Mesenchymal stem cell (in vitro differentiated cells and primary cell): ENCODE results near the gene SEPTIN1.

ENCODE experiments used
- DNase-seq: peaks from one replicate; pipeline ENCODE4 v3.0.0-alpha.2; 2013
- H2AFZ ChIP-seq: one replicate; pipeline ENCODE4 v1.6.1; 2013; ENCODE audit warnings: low read depth, mild to moderate bottlenecking, control low read depth, inconsistent platforms, low read length, moderate library complexity
- H2AK5ac ChIP-seq: 2 replicates; pipeline ENCODE4 v1.6.1; 2013; ENCODE audit warnings: low read length, moderate library complexity, mild to moderate bottlenecking, inconsistent platforms; ENCODE audit not compliant: severe bottlenecking
- H2BK120ac ChIP-seq: one replicate; pipeline ENCODE4 v1.6.1; 2013; ENCODE audit warnings: low read depth, mild to moderate bottlenecking, inconsistent platforms, low read length, moderate library complexity
- H2BK12ac ChIP-seq, 2 experiments: one replicate each; pipeline ENCODE4 v1.6.1; 2013; ENCODE audit warnings: inconsistent platforms in 2 of 2, low read length in 2 of 2, mild to moderate bottlenecking in 2 of 2, moderate library complexity in 2 of 2, control low read depth in 1 of 2
- H2BK15ac ChIP-seq: one replicate; pipeline ENCODE4 v1.6.1; 2013; ENCODE audit warnings: mild to moderate bottlenecking, low read depth, inconsistent platforms; ENCODE audit not compliant: poor library complexity, severe bottlenecking
- H2BK5ac ChIP-seq: 2 replicates; pipeline ENCODE4 v1.6.1; 2013; ENCODE audit warnings: low read depth, mild to moderate bottlenecking, low read length, control low read depth, inconsistent platforms; ENCODE audit not compliant: poor library complexity, severe bottlenecking
- H3K14ac ChIP-seq, 2 experiments: one replicate each; pipeline ENCODE4 v1.6.1; 2013; ENCODE audit warnings: inconsistent platforms in 2 of 2, low read length in 2 of 2, control low read depth in 1 of 2, mild to moderate bottlenecking in 1 of 2, moderate library complexity in 1 of 2
- H3K18ac ChIP-seq, 2 experiments: one replicate each; pipeline ENCODE4 v1.6.1; 2013; ENCODE audit warnings: inconsistent platforms in 2 of 2, low read length in 2 of 2, control low read depth in 1 of 2, low read depth in 1 of 2, mild to moderate bottlenecking in 1 of 2
- H3K23ac ChIP-seq, 2 experiments: one replicate each; pipeline ENCODE4 v1.6.1; 2013; ENCODE audit warnings: inconsistent platforms in 2 of 2, low read length in 2 of 2, mild to moderate bottlenecking in 2 of 2, moderate library complexity in 2 of 2, control low read depth in 1 of 2
- H3K27ac ChIP-seq: 2 replicates; pipeline ENCODE4 v1.5.1; 2013; ENCODE audit warnings: mild to moderate bottlenecking, moderate library complexity, low read length, control low read depth, inconsistent platforms; ENCODE audit not compliant: poor library complexity, severe bottlenecking
- H3K27me3 ChIP-seq, 2 experiments: 2 replicates each; pipeline versions ENCODE4 v1.6.1 to v1.7.0; 2013; ENCODE audit warnings: low read length in 2 of 2, mild to moderate bottlenecking in 2 of 2, moderate library complexity in 2 of 2, control low read depth in 1 of 2, inconsistent platforms in 1 of 2; ENCODE audit not compliant: control insufficient read depth in 1 of 2, insufficient read depth in 1 of 2
- H3K36me3 ChIP-seq, 2 experiments: 2 replicates each; pipeline versions ENCODE4 v1.6.1 to v1.7.0; 2013; ENCODE audit warnings: low read length in 2 of 2, control low read depth in 1 of 2, inconsistent platforms in 1 of 2, low read depth in 1 of 2, mild to moderate bottlenecking in 1 of 2; ENCODE audit not compliant: insufficient read depth in 2 of 2, control insufficient read depth in 1 of 2
- H3K4ac ChIP-seq, 2 experiments: one replicate each; pipeline ENCODE4 v1.6.1; 2013; ENCODE audit warnings: inconsistent platforms in 2 of 2, low read length in 2 of 2, mild to moderate bottlenecking in 2 of 2, moderate library complexity in 2 of 2, control low read depth in 1 of 2, low read depth in 1 of 2
- H3K4me1 ChIP-seq: 2 replicates; pipeline ENCODE4 v1.6.1; 2013; ENCODE audit warnings: low read depth, low read length, control low read depth; ENCODE audit not compliant: control insufficient read depth, insufficient read depth
- H3K4me2 ChIP-seq: 2 replicates; pipeline ENCODE4 v1.6.1; 2013; ENCODE audit warnings: low read length, mild to moderate bottlenecking, inconsistent platforms; ENCODE audit not compliant: poor library complexity, severe bottlenecking
- H3K4me3 ChIP-seq, 2 experiments: 2 replicates each; pipeline versions ENCODE4 v1.5.1 to v1.7.0; 2013; ENCODE audit warnings: low read length in 2 of 2, mild to moderate bottlenecking in 2 of 2, control low read depth in 1 of 2, low read depth in 1 of 2; ENCODE audit not compliant: insufficient read depth in 1 of 2
- H3K79me1 ChIP-seq: replicated peaks from 2 replicates; pipeline ENCODE4 v1.6.1; 2013; ENCODE audit warnings: mild to moderate bottlenecking, control low read depth, low read length, inconsistent platforms; ENCODE audit not compliant: poor library complexity, severe bottlenecking
- H3K9ac ChIP-seq: 2 replicates; pipeline ENCODE4 v1.7.0; 2013; ENCODE audit warnings: mild to moderate bottlenecking, low read length, moderate library complexity
- H3K9me3 ChIP-seq: 2 replicates; pipeline ENCODE4 v1.7.0; 2013; ENCODE audit warnings: mild to moderate bottlenecking, low read length; ENCODE audit not compliant: control insufficient read depth
- H4K8ac ChIP-seq: one replicate; pipeline ENCODE4 v1.6.1; 2013; ENCODE audit warnings: inconsistent platforms, mild to moderate bottlenecking, low read length, moderate library complexity
- H4K91ac ChIP-seq: one replicate; pipeline ENCODE4 v1.6.1; 2013; ENCODE audit warnings: mild to moderate bottlenecking, low read length, inconsistent platforms
- WGBS: methylation state at CpG from one replicate; pipeline ENCODE4 v1.1.7; 2013; ENCODE audit warnings: mixed read lengths; 5-methylcytosine and 5-hydroxymethylcytosine counted together

The SEPTIN1 gene

GRCh38 chr16:30352488-30353401, 29.6 kb downstream of the SEPTIN1 start:
- H3K4ac ChIP-seq: no peak overlapping the region
- no peak overlapping the region for H2BK5ac ChIP-seq
- H2AK5ac ChIP-seq: no peak overlapping the region
- H3K79me1 ChIP-seq: peaks cover 33% of the 10 kb centered on the region
- no peak overlapping the region for H4K8ac ChIP-seq
- no peak overlapping the region for H3K4me2 ChIP-seq
- H4K91ac ChIP-seq: no peak overlapping the region
- no peak for DNase-seq
- H3K4me1 ChIP-seq: peaks cover 42% of the 10 kb centered on the region
- H3K36me3 ChIP-seq: peaks cover 50 to 56% of the 10 kb centered on the region in 2 experiments
- no peak overlapping the region for H3K14ac ChIP-seq
- H3K9me3 ChIP-seq: no peaks in the 10 kb centered on the region
- no peak overlapping the region for H3K18ac ChIP-seq
- 90% methylated on average over 14 of the region's 14 CpGs for WGBS
- H2AFZ ChIP-seq: no peak overlapping the region
- no peak overlapping the region for H3K27ac ChIP-seq
- H2BK15ac ChIP-seq: no peak overlapping the region
- no peak overlapping the region for H3K4me3 ChIP-seq
- H3K27me3 ChIP-seq: no peaks in the 10 kb centered on the region
- no peak overlapping the region for H3K23ac ChIP-seq
- H2BK120ac ChIP-seq: no peak overlapping the region
- H3K9ac ChIP-seq: peak overlapping the region; percentile 24
- no peak overlapping the region for H2BK12ac ChIP-seq

GRCh38 chr16:30351586-30352419, 30.6 kb downstream of the SEPTIN1 start:
- H3K18ac ChIP-seq: no peak overlapping the region
- DNase-seq: no peak
- peaks cover 28% of the 10 kb centered on the region for H3K79me1 ChIP-seq
- H2BK12ac ChIP-seq: no peak overlapping the region
- H2BK5ac ChIP-seq: no peak overlapping the region
- peaks cover 41% of the 10 kb centered on the region for H3K4me1 ChIP-seq
- no peak overlapping the region for H2BK15ac ChIP-seq
- WGBS: 96% methylated on average over 11 of the region's 11 CpGs
- H4K91ac ChIP-seq: no peak overlapping the region
- H3K4me2 ChIP-seq: no peak overlapping the region
- no peak overlapping the region for H3K14ac ChIP-seq
- no peak overlapping the region for H4K8ac ChIP-seq
- no peak overlapping the region for H3K23ac ChIP-seq
- no peak overlapping the region for H2AFZ ChIP-seq
- H3K4ac ChIP-seq: no peak overlapping the region
- H3K27ac ChIP-seq: no peak overlapping the region
- peak overlapping the region; percentile 52 for H3K9ac ChIP-seq
- H3K27me3 ChIP-seq: no peaks in the 10 kb centered on the region
- peak overlapping the region in 1 of 2 experiments; percentile 23 for H3K4me3 ChIP-seq
- no peak overlapping the region for H2BK120ac ChIP-seq
- H3K9me3 ChIP-seq: no peaks in the 10 kb centered on the region
- H3K36me3 ChIP-seq: peaks cover 40 to 49% of the 10 kb centered on the region in 2 experiments
- no peak overlapping the region for H2AK5ac ChIP-seq

- peaks cover 38 to 41% of the 10 kb centered on the region in 2 experiments for H3K36me3 ChIP-seq
- H3K14ac ChIP-seq: no peak overlapping the region
- no peak overlapping the region for H2BK120ac ChIP-seq
- no peak overlapping the region for H2BK12ac ChIP-seq
- no peaks in the 10 kb centered on the region for H3K9me3 ChIP-seq
- no peak overlapping the region for H3K18ac ChIP-seq
- 98% methylated on average over 15 of the region's 15 CpGs for WGBS
- no peak overlapping the region for H3K23ac ChIP-seq
- no peak overlapping the region for H2BK15ac ChIP-seq
- no peak overlapping the region for H4K91ac ChIP-seq
- H4K8ac ChIP-seq: no peak overlapping the region
- H3K27me3 ChIP-seq: no peaks in the 10 kb centered on the region
- H2AK5ac ChIP-seq: no peak overlapping the region
- no peak overlapping the region for H3K4me2 ChIP-seq
- no peak overlapping the region for H3K4me3 ChIP-seq
- peaks cover 34% of the 10 kb centered on the region for H3K4me1 ChIP-seq
- peaks cover 24% of the 10 kb centered on the region for H3K79me1 ChIP-seq
- H3K4ac ChIP-seq: no peak overlapping the region
- no peak overlapping the region for H3K9ac ChIP-seq
- DNase-seq: no peak
- H2AFZ ChIP-seq: no peak overlapping the region
- H2BK5ac ChIP-seq: no peak overlapping the region
- H3K27ac ChIP-seq: no peak overlapping the region
Measured at GRCh38 chr16:30351001-30351441, 31.3 kb downstream of the SEPTIN1 start.
